Ishikawa (cell line): ENCODE data around the gene RUVBL1.

Source experiments
- CEBPB ChIP-seq: IDR thresholded peaks from 2 replicates; pipeline ENCODE4 v1.6.1; 2012
- CREB1 ChIP-seq: IDR thresholded peaks from 2 replicates; pipeline ENCODE4 v1.6.1; 2012; ENCODE audit warnings: low read depth
- EGR1 ChIP-seq: IDR thresholded peaks from 2 replicates; pipeline ENCODE4 v1.6.1; 2012
- EP300 ChIP-seq: IDR thresholded peaks from 2 replicates; pipeline ENCODE4 v1.6.1; 2012; ENCODE audit warnings: borderline replicate concordance
- FOXM1 ChIP-seq: IDR thresholded peaks from 2 replicates; pipeline ENCODE4 v1.6.1; 2012; ENCODE audit warnings: low read depth, borderline replicate concordance
- NFIC ChIP-seq: IDR thresholded peaks from 2 replicates; pipeline ENCODE4 v1.6.1; 2012
- RAD21 ChIP-seq: IDR thresholded peaks from 2 replicates; pipeline ENCODE4 v1.6.1; 2012; ENCODE audit warnings: low read depth
- TAF1 ChIP-seq: IDR thresholded peaks from 2 replicates; pipeline ENCODE4 v1.6.1; 2012; ENCODE audit warnings: low read depth, mild to moderate bottlenecking
- TCF12 ChIP-seq: IDR thresholded peaks from 2 replicates; pipeline ENCODE4 v1.6.1; 2012; ENCODE audit warnings: low read depth
- TEAD4 ChIP-seq: IDR thresholded peaks from 2 replicates; pipeline ENCODE4 v1.6.1; 2012
- YY1 ChIP-seq: IDR thresholded peaks from 2 replicates; pipeline ENCODE4 v1.6.1; 2012; ENCODE audit warnings: low read depth
- ZBTB7A ChIP-seq: IDR thresholded peaks from 2 replicates; pipeline ENCODE4 v1.6.1; 2012; ENCODE audit warnings: low read depth
- TF ChIP-seq, protein P1 (sequence below): IDR thresholded peaks from 2 replicates; pipeline ENCODE4 v1.6.1; 2012
- TF ChIP-seq, protein P2 (sequence below): IDR thresholded peaks from 2 replicates; pipeline ENCODE4 v1.6.1; 2012; ENCODE audit warnings: low read depth, mild to moderate bottlenecking
- TF ChIP-seq, protein P3 (sequence below): IDR thresholded peaks from 2 replicates; pipeline ENCODE4 v1.6.1; 2012

RUVBL1 gene

DNA sequence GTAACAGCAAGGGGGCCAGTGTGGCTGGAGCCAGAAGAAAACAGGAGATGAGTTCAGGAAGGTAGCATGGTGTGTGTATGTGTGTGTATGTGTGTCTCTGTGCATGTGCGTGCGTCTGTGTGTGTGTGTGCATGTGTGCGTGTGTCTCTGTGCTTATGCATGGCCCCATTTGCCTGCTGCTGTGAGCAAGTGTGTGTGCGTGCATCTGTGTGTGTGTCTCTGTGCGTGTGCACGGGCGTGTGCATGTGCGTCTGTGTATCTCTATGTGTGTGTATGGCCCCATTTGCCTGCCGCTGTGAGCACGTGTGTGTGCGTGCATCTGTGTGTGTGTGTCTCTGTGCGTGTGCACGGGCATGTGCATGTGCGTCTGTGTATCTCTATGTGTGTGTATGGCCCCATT lies 22.6 kb upstream of the RUVBL1 start:
- TF ChIP-seq NFIC (no peak), CEBPB (no peak), TAF1 (no peak), YY1 (no peak), ZBTB7A (no peak), EGR1 (no peak), EP300 (no peak), TCF12 (no peak), CREB1 (no peak), FOXM1 (no peak), TEAD4 (no peak), RAD21 (no peak)
- TF ChIP-seq, protein P1, sequence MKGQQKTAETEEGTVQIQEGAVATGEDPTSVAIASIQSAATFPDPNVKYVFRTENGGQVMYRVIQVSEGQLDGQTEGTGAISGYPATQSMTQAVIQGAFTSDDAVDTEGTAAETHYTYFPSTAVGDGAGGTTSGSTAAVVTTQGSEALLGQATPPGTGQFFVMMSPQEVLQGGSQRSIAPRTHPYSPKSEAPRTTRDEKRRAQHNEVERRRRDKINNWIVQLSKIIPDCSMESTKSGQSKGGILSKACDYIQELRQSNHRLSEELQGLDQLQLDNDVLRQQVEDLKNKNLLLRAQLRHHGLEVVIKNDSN, result no peak
- TF ChIP-seq, protein P2, sequence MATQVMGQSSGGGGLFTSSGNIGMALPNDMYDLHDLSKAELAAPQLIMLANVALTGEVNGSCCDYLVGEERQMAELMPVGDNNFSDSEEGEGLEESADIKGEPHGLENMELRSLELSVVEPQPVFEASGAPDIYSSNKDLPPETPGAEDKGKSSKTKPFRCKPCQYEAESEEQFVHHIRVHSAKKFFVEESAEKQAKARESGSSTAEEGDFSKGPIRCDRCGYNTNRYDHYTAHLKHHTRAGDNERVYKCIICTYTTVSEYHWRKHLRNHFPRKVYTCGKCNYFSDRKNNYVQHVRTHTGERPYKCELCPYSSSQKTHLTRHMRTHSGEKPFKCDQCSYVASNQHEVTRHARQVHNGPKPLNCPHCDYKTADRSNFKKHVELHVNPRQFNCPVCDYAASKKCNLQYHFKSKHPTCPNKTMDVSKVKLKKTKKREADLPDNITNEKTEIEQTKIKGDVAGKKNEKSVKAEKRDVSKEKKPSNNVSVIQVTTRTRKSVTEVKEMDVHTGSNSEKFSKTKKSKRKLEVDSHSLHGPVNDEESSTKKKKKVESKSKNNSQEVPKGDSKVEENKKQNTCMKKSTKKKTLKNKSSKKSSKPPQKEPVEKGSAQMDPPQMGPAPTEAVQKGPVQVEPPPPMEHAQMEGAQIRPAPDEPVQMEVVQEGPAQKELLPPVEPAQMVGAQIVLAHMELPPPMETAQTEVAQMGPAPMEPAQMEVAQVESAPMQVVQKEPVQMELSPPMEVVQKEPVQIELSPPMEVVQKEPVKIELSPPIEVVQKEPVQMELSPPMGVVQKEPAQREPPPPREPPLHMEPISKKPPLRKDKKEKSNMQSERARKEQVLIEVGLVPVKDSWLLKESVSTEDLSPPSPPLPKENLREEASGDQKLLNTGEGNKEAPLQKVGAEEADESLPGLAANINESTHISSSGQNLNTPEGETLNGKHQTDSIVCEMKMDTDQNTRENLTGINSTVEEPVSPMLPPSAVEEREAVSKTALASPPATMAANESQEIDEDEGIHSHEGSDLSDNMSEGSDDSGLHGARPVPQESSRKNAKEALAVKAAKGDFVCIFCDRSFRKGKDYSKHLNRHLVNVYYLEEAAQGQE, result no peak
- TF ChIP-seq, protein P3, sequence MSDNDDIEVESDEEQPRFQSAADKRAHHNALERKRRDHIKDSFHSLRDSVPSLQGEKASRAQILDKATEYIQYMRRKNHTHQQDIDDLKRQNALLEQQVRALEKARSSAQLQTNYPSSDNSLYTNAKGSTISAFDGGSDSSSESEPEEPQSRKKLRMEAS, result no peak

DNA sequence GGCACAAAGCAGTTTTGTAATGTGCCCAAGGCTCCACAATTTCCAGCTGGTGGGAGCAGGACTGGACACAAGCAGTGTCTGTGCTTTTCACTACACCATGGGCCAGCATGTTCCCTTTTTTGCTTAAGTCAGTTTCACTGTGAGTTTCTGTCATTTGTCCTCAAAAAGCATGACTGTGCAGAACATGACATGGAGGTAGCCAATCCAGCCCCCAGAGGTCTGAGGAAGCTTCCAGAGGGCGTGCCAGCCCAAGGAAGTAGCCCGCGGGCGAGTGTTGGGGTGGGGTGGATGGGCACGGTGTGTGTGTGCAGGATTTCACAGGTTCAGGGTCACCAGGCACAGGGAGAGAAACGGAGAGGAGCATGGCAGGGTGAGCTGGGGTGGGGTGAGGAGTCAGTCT lies 21.7 kb upstream of the RUVBL1 start:
- TF ChIP-seq NFIC, result no peak
- no peak for TF ChIP-seq FOXM1
- no peak for TF ChIP-seq TEAD4
- TF ChIP-seq, protein P2, result no peak
- no peak for TF ChIP-seq TCF12
- TF ChIP-seq, protein P1, result no peak
- TF ChIP-seq, protein P3, result no peak
- no peak for TF ChIP-seq EP300
- no peak for TF ChIP-seq CREB1
- TF ChIP-seq CEBPB, result no peak
- no peak for TF ChIP-seq YY1
- no peak for TF ChIP-seq ZBTB7A
- no peak for TF ChIP-seq EGR1

DNA sequence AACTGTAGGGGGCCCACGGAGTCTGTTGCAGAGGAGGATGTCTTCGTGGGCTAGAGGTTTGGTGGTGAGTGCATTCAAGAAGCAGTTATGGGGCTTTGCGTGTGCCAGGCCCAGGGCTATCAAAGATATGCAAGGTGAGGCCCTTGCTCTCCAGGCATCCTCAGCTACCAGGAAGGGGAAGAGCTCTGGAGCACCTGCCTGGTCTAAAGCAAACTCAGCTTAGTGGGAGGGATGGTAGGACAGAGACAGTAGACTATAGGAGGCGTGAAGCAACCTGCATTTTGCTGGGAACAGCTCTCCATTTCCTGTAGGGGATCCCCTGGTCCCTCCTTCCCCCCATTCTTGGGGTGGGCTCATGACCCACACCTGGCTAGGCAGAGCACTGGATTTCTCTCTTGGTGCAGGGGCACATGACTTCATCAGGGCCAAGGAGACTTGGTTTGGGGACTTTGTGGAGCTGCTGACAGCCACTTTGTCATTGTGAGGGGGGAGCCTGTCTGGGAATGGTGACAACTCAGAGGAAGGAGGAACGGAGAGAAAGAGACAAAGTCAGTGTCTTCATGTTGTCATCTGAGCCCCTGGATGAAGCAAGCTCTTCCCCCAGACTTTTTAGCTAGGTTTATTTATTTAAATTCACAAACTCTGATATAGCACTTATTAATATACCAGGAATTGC lies 21.0 kb upstream of the RUVBL1 start:
- TF ChIP-seq YY1 (no peak), TAF1 (no peak), TCF12 (no peak), CREB1 (no peak), FOXM1 (no peak), EGR1 (no peak)
- TF ChIP-seq, protein P2, result no peak
- TF ChIP-seq, protein P1, result no peak
- TF ChIP-seq, protein P3, result no peak

DNA sequence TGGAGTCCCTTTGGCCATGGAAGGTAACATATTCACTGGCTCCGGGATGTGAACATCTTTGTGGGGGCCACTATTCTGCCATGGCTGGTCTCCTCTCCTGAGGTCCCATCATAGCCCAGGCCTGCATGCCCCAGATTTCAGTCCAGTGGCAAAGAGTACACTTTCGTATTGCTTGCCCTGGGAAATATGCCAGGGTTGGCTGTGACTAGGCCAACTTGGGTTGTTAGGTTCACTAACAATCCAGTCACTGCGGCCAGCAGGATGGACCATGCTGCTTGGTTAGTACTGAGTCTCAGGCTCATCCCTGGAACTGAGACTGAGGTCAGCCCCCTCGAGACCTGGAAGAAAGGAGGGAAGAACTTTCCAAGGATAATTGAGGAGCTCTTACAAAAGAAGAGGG lies 19.9 kb upstream of the RUVBL1 start:
- TF ChIP-seq ZBTB7A, result no peak
- TF ChIP-seq CEBPB, result no peak
- no peak for TF ChIP-seq TEAD4
- no peak for TF ChIP-seq EP300
- no peak for TF ChIP-seq YY1
- no peak for TF ChIP-seq TAF1
- TF ChIP-seq NFIC, result no peak
- TF ChIP-seq EGR1, result no peak
- TF ChIP-seq, protein P3, result no peak
- TF ChIP-seq, protein P2, result no peak
- TF ChIP-seq RAD21, result no peak
- no peak for TF ChIP-seq TCF12
- no peak for TF ChIP-seq CREB1
- no peak for TF ChIP-seq FOXM1
- TF ChIP-seq, protein P1, result no peak
